HG03095 (cell line): ENCODE results near the gene PDPN.

Source experiments
- ATAC-seq: cut with Tn5 transposase; IDR thresholded peaks from one replicate; pipeline ENCODE4 v1.9.1; 2021; ENCODE audit warnings: moderate library complexity; ENCODE audit not compliant: unreplicated experiment

PDPN gene

GRCh38 chr1:13616234-13616633, 32.6 kb downstream of the PDPN start:
- no peak for ATAC-seq

GRCh38 chr1:13617108-13617507, 33.5 kb downstream of the PDPN start:
- ATAC-seq, result no peak

- no peak for ATAC-seq
Observed at GRCh38 chr1:13617773-13618172, 34.1 kb downstream of the PDPN start.

- ATAC-seq, result no peak
Observed at GRCh38 chr1:13618483-13618882, 34.9 kb downstream of the PDPN start.

GRCh38 chr1:13619909-13620308, 36.3 kb downstream of the PDPN start:
- ATAC-seq, result no peak

- ATAC-seq, result no peak
Observed at GRCh38 chr1:13620825-13621224, 37.2 kb downstream of the PDPN start.

- ATAC-seq, result no peak
Observed at GRCh38 chr1:13622446-13622845, 38.8 kb downstream of the PDPN start.

GRCh38 chr1:13623021-13623637, 39.5 kb downstream of the PDPN start:
- no peak for ATAC-seq

GRCh38 chr1:13624526-13624925, 40.9 kb downstream of the PDPN start:
- ATAC-seq, result no peak

GRCh38 chr1:13627127-13627526, 43.5 kb downstream of the PDPN start:
- no peak for ATAC-seq

- no peak for ATAC-seq
Observed at GRCh38 chr1:13628218-13628617, 44.6 kb downstream of the PDPN start.

- ATAC-seq, result no peak
Observed at GRCh38 chr1:13628711-13629110, 45.1 kb downstream of the PDPN start.

GRCh38 chr1:13642306-13643004, 58.8 kb downstream of the PDPN start:
- no peak for ATAC-seq

GRCh38 chr1:13643017-13643416, 59.4 kb downstream of the PDPN start:
- ATAC-seq, result no peak

GRCh38 chr1:13646521-13646920, 62.9 kb downstream of the PDPN start:
- ATAC-seq, result no peak

GRCh38 chr1:13651279-13651678, 67.6 kb downstream of the PDPN start:
- ATAC-seq, result no peak

- ATAC-seq, result no peak
Observed at GRCh38 chr1:13652238-13652637, 68.6 kb downstream of the PDPN start.

- no peak for ATAC-seq
Observed at GRCh38 chr1:13661539-13661938, 77.9 kb downstream of the PDPN start.

GRCh38 chr1:13662493-13662892, 78.9 kb downstream of the PDPN start:
- ATAC-seq, result no peak

GRCh38 chr1:13663969-13664368, 80.3 kb downstream of the PDPN start:
- ATAC-seq, result no peak

- no peak for ATAC-seq
Observed at GRCh38 chr1:13664451-13664850, 80.8 kb downstream of the PDPN start.

- no peak for ATAC-seq
Observed at GRCh38 chr1:13666317-13666716, 82.7 kb downstream of the PDPN start.
